NCI-H82 (cell line): ENCODE measurements around the gene UQCRH.
A peak's percentile ranks its signal among the peaks of the same experiment; 100 is the strongest.
"Not testable (repeated sequence)": the region's sequence is repeated elsewhere in the genome, so short reads cannot be mapped to it uniquely, and the experiment has no call there.

Experiments used
- DNase-seq: peaks from one replicate; lab custom pipeline; 2025; lab: John Stamatoyannopoulos, UW

UQCRH gene

GRCh38 chr1:46300673-46301405 is 2.7 kb upstream of the UQCRH start:
- no peak for DNase-seq

GRCh38 chr1:46301406-46301807 is 2.1 kb upstream of the UQCRH start:
- peak; percentile 64 for DNase-seq

- DNase-seq: peak; percentile 74
Measured at GRCh38 chr1:46301808-46302640, 1.5 kb upstream of the UQCRH start.

GRCh38 chr1:46302641-46303037 is 859 bp upstream of the UQCRH start:
- no peak for DNase-seq

GRCh38 chr1:46303872-46304326 is 401 bp downstream of the UQCRH start:
- peak; percentile 54 for DNase-seq

- no peak for DNase-seq
Measured at GRCh38 chr1:46306159-46306530, 2.6 kb downstream of the UQCRH start.

- DNase-seq: no peak
Measured at GRCh38 chr1:46309401-46310159, 6.1 kb downstream of the UQCRH start.

GRCh38 chr1:46310321-46310720 is 6.8 kb downstream of the UQCRH start:
- DNase-seq: no peak

- no peak for DNase-seq
Measured at GRCh38 chr1:46315669-46316403, 12.3 kb downstream of the UQCRH start.

- no peak for DNase-seq
Measured at GRCh38 chr1:46317323-46317722, 13.8 kb downstream of the UQCRH start.

GRCh38 chr1:46319301-46319700 is 15.8 kb downstream of the UQCRH start:
- peak; percentile 54 for DNase-seq

- peak; percentile 87 for DNase-seq
Measured at GRCh38 chr1:46319960-46320914, 16.7 kb downstream of the UQCRH start.

GRCh38 chr1:46322191-46322590 is 18.7 kb downstream of the UQCRH start:
- not testable (repeated sequence) for DNase-seq

GRCh38 chr1:46325285-46326076 is 22.0 kb downstream of the UQCRH start:
- not testable (repeated sequence) for DNase-seq

- DNase-seq: not testable (repeated sequence)
Measured at GRCh38 chr1:46328182-46328581, 24.7 kb downstream of the UQCRH start.

- not testable (repeated sequence) for DNase-seq
Measured at GRCh38 chr1:46329807-46330206, 26.3 kb downstream of the UQCRH start.

GRCh38 chr1:46330381-46330780 is 26.9 kb downstream of the UQCRH start:
- DNase-seq: not testable (repeated sequence)

GRCh38 chr1:46331786-46332540 is 28.5 kb downstream of the UQCRH start:
- not testable (repeated sequence) for DNase-seq
